ENCODE measurements around the gene MCHR2. TPM values are rescaled to one million over a fixed set of nuclear protein-coding genes. Genes with fewer than 3 reads are reported as not detected.

Gene MCHR2
- total and polyA plus RNA-seq, 11 donors, result not detected

- WGBS, 4 donors, result 51 to 68% (median 61%) methylated on average over 1 of the region's 1 CpG
- DNase-seq (no peak), ATAC-seq (no peak)
- H3K9me3 ChIP-seq, result no peaks in the 10 kb centered on the region
- intact Hi-C loops (cut with DNase I), result no loop called here
- no peak overlapping the region for H3K4me3 ChIP-seq
- no peaks in the 10 kb centered on the region for H3K36me3 ChIP-seq
- no peak overlapping the region for H3K27ac ChIP-seq
- no peaks in the 10 kb centered on the region for H3K4me1 ChIP-seq
- no peaks in the 10 kb centered on the region for H3K27me3 ChIP-seq
- no peak for TF ChIP-seq CTCF (IDR thresholded peaks at IDR 0.05)
These were observed 14.1 kb downstream of the MCHR2 start for GRCh38 chr6:99979953-99980352.

GRCh38 chr6:99967052-99967451 lies 27.0 kb downstream of the MCHR2 start:
- H3K27ac ChIP-seq, result no peak overlapping the region
- H3K36me3 ChIP-seq, result no peaks in the 10 kb centered on the region
- no peaks in the 10 kb centered on the region for H3K4me1 ChIP-seq
- ATAC-seq (no peak), DNase-seq (no peak)
- H3K4me3 ChIP-seq, result no peak overlapping the region
- H3K27me3 ChIP-seq, result no peaks in the 10 kb centered on the region
- intact Hi-C loops (cut with DNase I), result no loop called here
- TF ChIP-seq CTCF (IDR thresholded peaks at IDR 0.05) (no peak), POLR2A (IDR thresholded peaks at IDR 0.05) (no peak)
- H3K9me3 ChIP-seq, result peaks cover 0 to 7% (median 0%) of the 10 kb centered on the region in 12 donors

- intact Hi-C loops (cut with DNase I), result no loop called here
- no peaks in the 10 kb centered on the region for H3K36me3 ChIP-seq
- H3K27ac ChIP-seq, result no peak overlapping the region
- H3K4me1 ChIP-seq, result no peaks in the 10 kb centered on the region
- H3K27me3 ChIP-seq, result no peaks in the 10 kb centered on the region
- no peak for DNase-seq
- 64 to 87% (median 74%) methylated on average over 1 of the region's 1 CpG for WGBS, 4 donors
- no peak overlapping the region for H3K4me3 ChIP-seq
- H3K9me3 ChIP-seq, result peaks cover 0 to 37% (median 19%) of the 10 kb centered on the region in 12 donors
- TF ChIP-seq CTCF (IDR thresholded peaks at IDR 0.05), result no peak
- no peak for TF ChIP-seq POLR2A (IDR thresholded peaks at IDR 0.05)
- no peak for ATAC-seq
These were observed 34.0 kb downstream of the MCHR2 start for GRCh38 chr6:99960027-99960426.

- TF ChIP-seq POLR2A (IDR thresholded peaks at IDR 0.05), result no peak
- TF ChIP-seq CTCF (IDR thresholded peaks at IDR 0.05), result no peak
- 65 to 76% (median 70%) methylated on average over 5 of the region's 5 CpGs for WGBS, 4 donors
- Histone ChIP-seq H3K27ac (no peak overlapping the region), H3K4me3 (no peak overlapping the region), H3K4me1 (no peaks in the 10 kb centered on the region), H3K27me3 (no peaks in the 10 kb centered on the region), H3K36me3 (no peaks in the 10 kb centered on the region), H3K9me3 (no peaks in the 10 kb centered on the region)
- intact Hi-C loops (cut with DNase I), result no loop called here
- no peak for DNase-seq
- ATAC-seq, result no peak
These were observed 42.8 kb downstream of the MCHR2 start for GRCh38 chr6:99951016-99951805.
